HEK293 (cell line): ENCODE measurements around the gene B4GALT2.
A peak's percentile ranks its signal among the peaks of the same experiment; 100 is the strongest.

Experiments used
- CTCF ChIA-PET: fragments of 350-600 bp; formaldehyde crosslinking; extraction: SDS; loops from one replicate; lab custom pipeline; 2021; ENCODE audit warnings: antibody characterized with exemption; lab: Yijun Ruan, JAX
- POLR2A ChIA-PET: fragments of 300-600 bp; formaldehyde crosslinking; extraction: SDS; loops from one replicate; lab custom pipeline; 2020; ENCODE audit warnings: antibody characterized with exemption, inconsistent platforms; lab: Yijun Ruan, JAX
- H3K27ac ChIP-seq: fragments of 200-500 bp; sonication (Bioruptor generic); 2 replicates; pipeline ENCODE4 v1.5.1; 2014; ENCODE audit warnings: low read depth, low read length, control low read depth, inconsistent platforms; ENCODE audit errors: extremely low read depth
- H3K36me3 ChIP-seq, 2 experiments: fragments of 200-500 bp in 1 of 2; sonication (Bioruptor generic) in 1 of 2; 1 replicate in 1 of 2; 2 replicates in 1 of 2; pipeline ENCODE4 v1.5.1; 2014 to 2017; ENCODE audit warnings: inconsistent platforms in 2 of 2, low read length in 2 of 2; ENCODE audit not compliant: control insufficient read depth in 2 of 2, insufficient read depth in 1 of 2
- H3K4me1 ChIP-seq: fragments of 200-500 bp; sonication (Bioruptor generic); 2 replicates; pipeline ENCODE4 v1.5.1; 2014; ENCODE audit warnings: mild to moderate bottlenecking, low read length, inconsistent platforms; ENCODE audit not compliant: control insufficient read depth, insufficient read depth
- H3K4me3 ChIP-seq: 2 replicates; pipeline ENCODE4 v1.5.1; 2011; ENCODE audit warnings: low read depth, mild to moderate bottlenecking, control low read depth, low read length, moderate library complexity
- H3K9me3 ChIP-seq: fragments of 200-500 bp; sonication (Bioruptor generic); 2 replicates; pipeline ENCODE4 v1.5.1; 2014; ENCODE audit warnings: low read depth, low read length, inconsistent platforms; ENCODE audit not compliant: control insufficient read depth, insufficient read depth
- EGR2 ChIP-seq: fragments of 450-650 bp; formaldehyde crosslinking; IDR thresholded peaks from 2 replicates; pipeline ENCODE4 v1.5.1; 2016; ENCODE audit warnings: low read depth, missing biosample characterization, missing genetic modification characterization
- GLI4 ChIP-seq: fragments of 450-650 bp; formaldehyde crosslinking; IDR thresholded peaks from 2 replicates; pipeline ENCODE4 v1.5.1; 2016; ENCODE audit warnings: missing biosample characterization, missing genetic modification characterization
- KLF9 ChIP-seq: fragments of 450-650 bp; formaldehyde crosslinking; IDR thresholded peaks from 2 replicates; pipeline ENCODE4 v1.5.1; 2016; ENCODE audit warnings: missing biosample characterization, missing genetic modification characterization, low read depth
- MEIS1 ChIP-seq: sonication (generic); formaldehyde crosslinking; IDR thresholded peaks from 2 replicates; pipeline ENCODE4 v1.8.1; 2022; ENCODE audit warnings: missing genetic modification reagents, mild to moderate bottlenecking, borderline replicate concordance
- ZNF169 ChIP-seq: fragments of 450-650 bp; formaldehyde crosslinking; IDR thresholded peaks from 2 replicates; pipeline ENCODE4 v1.5.1; 2016; ENCODE audit warnings: missing biosample characterization, missing genetic modification characterization
- ZNF366 ChIP-seq: fragments of 450-650 bp; formaldehyde crosslinking; conservative IDR thresholded peaks from 2 replicates; pipeline ENCODE4 v1.5.1; 2016; ENCODE audit warnings: missing biosample characterization, missing genetic modification characterization
- ZNF391 ChIP-seq: fragments of 450-650 bp; formaldehyde crosslinking; IDR thresholded peaks from 2 replicates; pipeline ENCODE4 v1.5.1; 2016; ENCODE audit warnings: low read depth, missing biosample characterization, missing genetic modification characterization, borderline replicate concordance
- ZNF423 ChIP-seq: fragments of 450-650 bp; formaldehyde crosslinking; IDR thresholded peaks from 2 replicates; pipeline ENCODE4 v1.5.1; 2016; ENCODE audit warnings: missing biosample characterization, missing genetic modification characterization
- ZNF664 ChIP-seq: fragments of 450-650 bp; formaldehyde crosslinking; IDR thresholded peaks from 2 replicates; pipeline ENCODE4 v1.5.1; 2016; ENCODE audit warnings: missing biosample characterization, missing genetic modification characterization
- ZNF777 ChIP-seq: fragments of 450-650 bp; formaldehyde crosslinking; IDR thresholded peaks from 2 replicates; pipeline ENCODE4 v1.5.1; 2017; ENCODE audit warnings: missing biosample characterization, missing genetic modification characterization, borderline replicate concordance
- TF ChIP-seq, protein P1 (sequence below): fragments of 450-650 bp; formaldehyde crosslinking; IDR thresholded peaks from 2 replicates; pipeline ENCODE4 v1.5.1; 2016; ENCODE audit warnings: missing biosample characterization, missing genetic modification characterization
- TF ChIP-seq, protein P2 (sequence below): fragments of 450-650 bp; formaldehyde crosslinking; IDR thresholded peaks from 2 replicates; pipeline ENCODE4 v1.5.1; 2016; ENCODE audit warnings: missing biosample characterization, missing genetic modification characterization
- TF ChIP-seq, protein P3 (sequence below): fragments of 450-650 bp; formaldehyde crosslinking; IDR thresholded peaks from 2 replicates; pipeline ENCODE4 v1.5.1; 2016; ENCODE audit warnings: missing biosample characterization, missing genetic modification characterization
- TF ChIP-seq, protein P4 (sequence below): fragments of 450-650 bp; formaldehyde crosslinking; IDR thresholded peaks from 2 replicates; pipeline ENCODE4 v1.5.1; 2016; ENCODE audit warnings: missing biosample characterization, missing genetic modification characterization
- TF ChIP-seq, protein P5 (sequence below): fragments of 450-650 bp; formaldehyde crosslinking; IDR thresholded peaks from 2 replicates; pipeline ENCODE4 v1.5.1; 2016; ENCODE audit warnings: missing biosample characterization, missing genetic modification characterization

B4GALT2 gene

DNA sequence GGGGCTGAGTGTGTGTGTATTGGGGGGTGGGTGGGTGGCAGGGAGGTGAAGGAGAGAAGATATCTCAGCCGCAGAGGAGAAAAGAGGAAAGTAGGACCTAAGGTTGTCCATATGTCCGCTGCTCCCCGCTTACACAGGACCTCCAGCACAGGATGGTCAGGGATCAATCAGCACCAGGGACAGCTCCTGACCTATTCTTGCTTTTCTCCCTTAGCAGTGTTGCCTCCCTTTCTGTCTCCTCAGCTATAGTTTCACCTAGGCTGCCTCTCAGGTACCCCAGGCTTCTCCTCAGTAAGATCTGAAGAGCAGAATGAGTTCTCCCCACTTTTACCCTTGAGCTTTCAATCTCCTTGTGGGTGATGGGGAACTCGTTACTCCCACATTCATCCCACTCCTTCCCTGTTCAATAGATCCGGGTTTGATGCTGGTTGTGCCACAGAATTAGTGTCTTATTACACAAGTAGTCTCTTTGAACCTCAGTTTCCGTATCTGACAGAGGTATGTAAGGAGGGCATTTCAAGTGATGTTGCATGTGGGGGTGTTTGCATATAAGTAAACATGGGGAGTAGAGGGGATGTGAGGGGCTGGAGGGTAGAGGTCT lies 10.6 kb upstream of the B4GALT2 start:
- peaks cover 0 to 72% of the 10 kb centered on the region in 2 experiments; a peak in 1 of 3 replicates for H3K36me3 ChIP-seq
- no peaks in the 10 kb centered on the region for H3K9me3 ChIP-seq
- TF ChIP-seq, protein P1, sequence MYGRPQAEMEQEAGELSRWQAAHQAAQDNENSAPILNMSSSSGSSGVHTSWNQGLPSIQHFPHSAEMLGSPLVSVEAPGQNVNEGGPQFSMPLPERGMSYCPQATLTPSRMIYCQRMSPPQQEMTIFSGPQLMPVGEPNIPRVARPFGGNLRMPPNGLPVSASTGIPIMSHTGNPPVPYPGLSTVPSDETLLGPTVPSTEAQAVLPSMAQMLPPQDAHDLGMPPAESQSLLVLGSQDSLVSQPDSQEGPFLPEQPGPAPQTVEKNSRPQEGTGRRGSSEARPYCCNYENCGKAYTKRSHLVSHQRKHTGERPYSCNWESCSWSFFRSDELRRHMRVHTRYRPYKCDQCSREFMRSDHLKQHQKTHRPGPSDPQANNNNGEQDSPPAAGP (tag by site-specific recombination), result no peak
- TF ChIP-seq, protein P2, sequence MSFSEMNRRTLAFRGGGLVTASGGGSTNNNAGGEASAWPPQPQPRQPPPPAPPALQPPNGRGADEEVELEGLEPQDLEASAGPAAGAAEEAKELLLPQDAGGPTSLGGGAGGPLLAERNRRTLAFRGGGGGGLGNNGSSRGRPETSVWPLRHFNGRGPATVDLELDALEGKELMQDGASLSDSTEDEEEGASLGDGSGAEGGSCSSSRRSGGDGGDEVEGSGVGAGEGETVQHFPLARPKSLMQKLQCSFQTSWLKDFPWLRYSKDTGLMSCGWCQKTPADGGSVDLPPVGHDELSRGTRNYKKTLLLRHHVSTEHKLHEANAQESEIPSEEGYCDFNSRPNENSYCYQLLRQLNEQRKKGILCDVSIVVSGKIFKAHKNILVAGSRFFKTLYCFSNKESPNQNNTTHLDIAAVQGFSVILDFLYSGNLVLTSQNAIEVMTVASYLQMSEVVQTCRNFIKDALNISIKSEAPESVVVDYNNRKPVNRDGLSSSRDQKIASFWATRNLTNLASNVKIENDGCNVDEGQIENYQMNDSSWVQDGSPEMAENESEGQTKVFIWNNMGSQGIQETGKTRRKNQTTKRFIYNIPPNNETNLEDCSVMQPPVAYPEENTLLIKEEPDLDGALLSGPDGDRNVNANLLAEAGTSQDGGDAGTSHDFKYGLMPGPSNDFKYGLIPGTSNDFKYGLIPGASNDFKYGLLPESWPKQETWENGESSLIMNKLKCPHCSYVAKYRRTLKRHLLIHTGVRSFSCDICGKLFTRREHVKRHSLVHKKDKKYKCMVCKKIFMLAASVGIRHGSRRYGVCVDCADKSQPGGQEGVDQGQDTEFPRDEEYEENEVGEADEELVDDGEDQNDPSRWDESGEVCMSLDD, result no peak
- TF ChIP-seq, protein P3, sequence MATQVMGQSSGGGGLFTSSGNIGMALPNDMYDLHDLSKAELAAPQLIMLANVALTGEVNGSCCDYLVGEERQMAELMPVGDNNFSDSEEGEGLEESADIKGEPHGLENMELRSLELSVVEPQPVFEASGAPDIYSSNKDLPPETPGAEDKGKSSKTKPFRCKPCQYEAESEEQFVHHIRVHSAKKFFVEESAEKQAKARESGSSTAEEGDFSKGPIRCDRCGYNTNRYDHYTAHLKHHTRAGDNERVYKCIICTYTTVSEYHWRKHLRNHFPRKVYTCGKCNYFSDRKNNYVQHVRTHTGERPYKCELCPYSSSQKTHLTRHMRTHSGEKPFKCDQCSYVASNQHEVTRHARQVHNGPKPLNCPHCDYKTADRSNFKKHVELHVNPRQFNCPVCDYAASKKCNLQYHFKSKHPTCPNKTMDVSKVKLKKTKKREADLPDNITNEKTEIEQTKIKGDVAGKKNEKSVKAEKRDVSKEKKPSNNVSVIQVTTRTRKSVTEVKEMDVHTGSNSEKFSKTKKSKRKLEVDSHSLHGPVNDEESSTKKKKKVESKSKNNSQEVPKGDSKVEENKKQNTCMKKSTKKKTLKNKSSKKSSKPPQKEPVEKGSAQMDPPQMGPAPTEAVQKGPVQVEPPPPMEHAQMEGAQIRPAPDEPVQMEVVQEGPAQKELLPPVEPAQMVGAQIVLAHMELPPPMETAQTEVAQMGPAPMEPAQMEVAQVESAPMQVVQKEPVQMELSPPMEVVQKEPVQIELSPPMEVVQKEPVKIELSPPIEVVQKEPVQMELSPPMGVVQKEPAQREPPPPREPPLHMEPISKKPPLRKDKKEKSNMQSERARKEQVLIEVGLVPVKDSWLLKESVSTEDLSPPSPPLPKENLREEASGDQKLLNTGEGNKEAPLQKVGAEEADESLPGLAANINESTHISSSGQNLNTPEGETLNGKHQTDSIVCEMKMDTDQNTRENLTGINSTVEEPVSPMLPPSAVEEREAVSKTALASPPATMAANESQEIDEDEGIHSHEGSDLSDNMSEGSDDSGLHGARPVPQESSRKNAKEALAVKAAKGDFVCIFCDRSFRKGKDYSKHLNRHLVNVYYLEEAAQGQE, result peak; percentile 95
- TF ChIP-seq EGR2 (tag by site-specific recombination), result peak; percentile 18; the same call in 1 of the 2 replicates
- no peak for TF ChIP-seq ZNF423 (tag by site-specific recombination)
- H3K4me1 ChIP-seq, result no peaks in the 10 kb centered on the region
- no peak overlapping the region for H3K4me3 ChIP-seq
- CTCF ChIA-PET, result no interaction called here
- H3K27ac ChIP-seq, result no peak overlapping the region
- POLR2A ChIA-PET, result interaction anchor here (1.4 kb wide), 1 partner anchor 22 kb away, joined by 4 read pairs; the partner anchor contains the start of gene IPO13

DNA sequence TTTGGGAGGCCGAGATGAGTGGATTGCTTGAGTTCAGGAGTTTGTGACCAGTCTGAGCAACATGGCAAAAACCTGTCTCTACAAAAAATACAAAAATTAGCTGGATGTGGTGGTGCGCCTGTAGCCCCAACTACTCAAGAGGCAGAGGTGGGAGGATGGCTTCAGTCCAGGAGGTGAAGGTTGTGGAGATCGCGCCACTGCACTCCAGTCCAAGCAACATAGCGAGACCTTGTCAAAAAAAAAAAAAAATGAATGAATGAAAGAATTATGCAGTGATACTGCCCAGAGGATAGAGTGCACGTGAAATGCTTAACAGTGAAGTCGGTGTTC lies 9.6 kb upstream of the B4GALT2 start:
- ChIA-PET POLR2A (interaction anchor here (0.7 to 1.0 kb wide), 4 partner anchors 9 to 100 kb away, joined by 3 to 4 read pairs (median 4); no protein-coding TSS in a partner anchor), CTCF (interaction anchor here (0.6 to 1.1 kb wide), 3 partner anchors 12 to 206 kb away, joined by 3 to 4 read pairs (median 4); no protein-coding TSS in a partner anchor)
- peaks cover 0 to 65% of the 10 kb centered on the region in 2 experiments; a peak in 1 of 3 replicates for H3K36me3 ChIP-seq
- no peak overlapping the region for H3K27ac ChIP-seq
- peak overlapping the region; percentile 11; the same call in 1 of the 2 replicates for H3K4me3 ChIP-seq
- H3K4me1 ChIP-seq, result no peaks in the 10 kb centered on the region
- H3K9me3 ChIP-seq, result no peaks in the 10 kb centered on the region
- TF ChIP-seq ZNF777 (no peak), MEIS1 (CRISPR knock-in tag) (no peak), ZNF664 (tag by site-specific recombination) (no peak), ZNF169 (tag by site-specific recombination) (no peak), GLI4 (tag by site-specific recombination) (no peak), KLF9 (no peak), ZNF366 (tag by site-specific recombination) (no peak), ZNF391 (tag by site-specific recombination) (no peak)
- TF ChIP-seq, protein P4, sequence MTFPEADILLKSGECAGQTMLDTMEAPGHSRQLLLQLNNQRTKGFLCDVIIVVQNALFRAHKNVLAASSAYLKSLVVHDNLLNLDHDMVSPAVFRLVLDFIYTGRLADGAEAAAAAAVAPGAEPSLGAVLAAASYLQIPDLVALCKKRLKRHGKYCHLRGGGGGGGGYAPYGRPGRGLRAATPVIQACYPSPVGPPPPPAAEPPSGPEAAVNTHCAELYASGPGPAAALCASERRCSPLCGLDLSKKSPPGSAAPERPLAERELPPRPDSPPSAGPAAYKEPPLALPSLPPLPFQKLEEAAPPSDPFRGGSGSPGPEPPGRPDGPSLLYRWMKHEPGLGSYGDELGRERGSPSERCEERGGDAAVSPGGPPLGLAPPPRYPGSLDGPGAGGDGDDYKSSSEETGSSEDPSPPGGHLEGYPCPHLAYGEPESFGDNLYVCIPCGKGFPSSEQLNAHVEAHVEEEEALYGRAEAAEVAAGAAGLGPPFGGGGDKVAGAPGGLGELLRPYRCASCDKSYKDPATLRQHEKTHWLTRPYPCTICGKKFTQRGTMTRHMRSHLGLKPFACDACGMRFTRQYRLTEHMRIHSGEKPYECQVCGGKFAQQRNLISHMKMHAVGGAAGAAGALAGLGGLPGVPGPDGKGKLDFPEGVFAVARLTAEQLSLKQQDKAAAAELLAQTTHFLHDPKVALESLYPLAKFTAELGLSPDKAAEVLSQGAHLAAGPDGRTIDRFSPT (tag by site-specific recombination), result no peak
- TF ChIP-seq, protein P1 (tag by site-specific recombination), result no peak
- TF ChIP-seq, protein P5, sequence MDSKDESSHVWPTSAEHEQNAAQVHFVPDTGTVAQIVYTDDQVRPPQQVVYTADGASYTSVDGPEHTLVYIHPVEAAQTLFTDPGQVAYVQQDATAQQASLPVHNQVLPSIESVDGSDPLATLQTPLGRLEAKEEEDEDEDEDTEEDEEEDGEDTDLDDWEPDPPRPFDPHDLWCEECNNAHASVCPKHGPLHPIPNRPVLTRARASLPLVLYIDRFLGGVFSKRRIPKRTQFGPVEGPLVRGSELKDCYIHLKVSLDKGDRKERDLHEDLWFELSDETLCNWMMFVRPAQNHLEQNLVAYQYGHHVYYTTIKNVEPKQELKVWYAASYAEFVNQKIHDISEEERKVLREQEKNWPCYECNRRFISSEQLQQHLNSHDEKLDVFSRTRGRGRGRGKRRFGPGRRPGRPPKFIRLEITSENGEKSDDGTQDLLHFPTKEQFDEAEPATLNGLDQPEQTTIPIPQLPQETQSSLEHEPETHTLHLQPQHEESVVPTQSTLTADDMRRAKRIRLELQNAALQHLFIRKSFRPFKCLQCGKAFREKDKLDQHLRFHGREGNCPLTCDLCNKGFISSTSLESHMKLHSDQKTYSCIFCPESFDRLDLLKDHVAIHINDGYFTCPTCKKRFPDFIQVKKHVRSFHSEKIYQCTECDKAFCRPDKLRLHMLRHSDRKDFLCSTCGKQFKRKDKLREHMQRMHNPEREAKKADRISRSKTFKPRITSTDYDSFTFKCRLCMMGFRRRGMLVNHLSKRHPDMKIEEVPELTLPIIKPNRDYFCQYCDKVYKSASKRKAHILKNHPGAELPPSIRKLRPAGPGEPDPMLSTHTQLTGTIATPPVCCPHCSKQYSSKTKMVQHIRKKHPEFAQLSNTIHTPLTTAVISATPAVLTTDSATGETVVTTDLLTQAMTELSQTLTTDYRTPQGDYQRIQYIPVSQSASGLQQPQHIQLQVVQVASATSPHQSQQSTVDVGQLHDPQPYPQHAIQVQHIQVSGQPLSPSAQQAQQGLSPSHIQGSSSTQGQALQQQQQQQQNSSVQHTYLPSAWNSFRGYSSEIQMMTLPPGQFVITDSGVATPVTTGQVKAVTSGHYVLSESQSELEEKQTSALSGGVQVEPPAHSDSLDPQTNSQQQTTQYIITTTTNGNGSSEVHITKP, result peak; percentile 47
